HepG2 (cell line): Measurements from ENCODE around the gene CACNA2D3.

Experiments
- ATF1 ChIP-seq: IDR thresholded peaks from 2 replicates; pipeline ENCODE4 v1.6.1; 2016; ENCODE audit warnings: mild to moderate bottlenecking, control low read depth
- BRCA1 ChIP-seq: sonication (generic); formaldehyde crosslinking; IDR thresholded peaks from 2 replicates; pipeline ENCODE4 v1.4.0; 2020; ENCODE audit warnings: missing genetic modification reagents
- EZH2 ChIP-seq: conservative IDR thresholded peaks from 2 replicates; pipeline ENCODE4 v1.6.1; 2012; ENCODE audit warnings: mild to moderate bottlenecking, low read depth, low read length, moderate library complexity
- PAX8 ChIP-seq: sonication (generic); formaldehyde crosslinking; IDR thresholded peaks from 2 replicates; pipeline ENCODE4 v1.8.0; 2022; ENCODE audit warnings: mild to moderate bottlenecking, missing genetic modification reagents, borderline replicate concordance
- POLR2AphosphoS5 ChIP-seq: IDR thresholded peaks from 2 replicates; pipeline ENCODE4 v1.6.1; 2012; ENCODE audit warnings: low read depth, low read length
- TF ChIP-seq, protein P1 (sequence below): sonication (generic); formaldehyde crosslinking; IDR thresholded peaks from 2 replicates; pipeline ENCODE4 v1.5.0; 2020; ENCODE audit warnings: mild to moderate bottlenecking, missing genetic modification reagents, moderate library complexity

DNA sequence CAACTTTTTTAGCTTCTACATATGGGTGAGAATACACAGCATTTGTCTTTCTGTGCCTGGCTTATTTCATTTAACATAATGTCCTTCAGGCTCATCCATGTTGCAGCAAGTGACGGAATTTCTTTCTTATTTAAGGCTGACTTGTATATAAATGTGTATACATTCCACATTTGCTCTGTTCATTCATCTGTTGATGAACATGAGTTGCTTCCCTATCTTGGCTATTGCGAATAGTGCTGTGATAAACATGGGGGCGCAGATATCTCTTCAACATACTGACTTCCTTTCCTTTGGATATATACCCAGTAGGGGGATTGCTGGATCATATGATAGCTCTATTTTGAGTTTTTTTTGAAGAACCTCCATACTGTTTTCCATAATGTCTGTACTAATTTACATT, 332.5 kb downstream of the CACNA2D3 start:
- TF ChIP-seq BRCA1 (CRISPR knock-in tag) (no peak), ATF1 (no peak), PAX8 (CRISPR knock-in tag) (no peak), POLR2AphosphoS5 (no peak), EZH2 (no peak)
- TF ChIP-seq, protein P1, sequence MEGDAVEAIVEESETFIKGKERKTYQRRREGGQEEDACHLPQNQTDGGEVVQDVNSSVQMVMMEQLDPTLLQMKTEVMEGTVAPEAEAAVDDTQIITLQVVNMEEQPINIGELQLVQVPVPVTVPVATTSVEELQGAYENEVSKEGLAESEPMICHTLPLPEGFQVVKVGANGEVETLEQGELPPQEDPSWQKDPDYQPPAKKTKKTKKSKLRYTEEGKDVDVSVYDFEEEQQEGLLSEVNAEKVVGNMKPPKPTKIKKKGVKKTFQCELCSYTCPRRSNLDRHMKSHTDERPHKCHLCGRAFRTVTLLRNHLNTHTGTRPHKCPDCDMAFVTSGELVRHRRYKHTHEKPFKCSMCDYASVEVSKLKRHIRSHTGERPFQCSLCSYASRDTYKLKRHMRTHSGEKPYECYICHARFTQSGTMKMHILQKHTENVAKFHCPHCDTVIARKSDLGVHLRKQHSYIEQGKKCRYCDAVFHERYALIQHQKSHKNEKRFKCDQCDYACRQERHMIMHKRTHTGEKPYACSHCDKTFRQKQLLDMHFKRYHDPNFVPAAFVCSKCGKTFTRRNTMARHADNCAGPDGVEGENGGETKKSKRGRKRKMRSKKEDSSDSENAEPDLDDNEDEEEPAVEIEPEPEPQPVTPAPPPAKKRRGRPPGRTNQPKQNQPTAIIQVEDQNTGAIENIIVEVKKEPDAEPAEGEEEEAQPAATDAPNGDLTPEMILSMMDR (CRISPR knock-in tag): no peak
